NCI-H510A (cell line): ENCODE measurements around the gene CLRN3.

ENCODE experiments used
- DNase-seq: peaks from one replicate; lab custom pipeline; 2025; lab: John Stamatoyannopoulos, UW

CLRN3 gene

GRCh38 chr10:127919418-127920271 lies 26.9 kb upstream of the CLRN3 start:
- no peak for DNase-seq

- no peak for DNase-seq
Measured at GRCh38 chr10:127918572-127918971, 25.8 kb upstream of the CLRN3 start.

- no peak for DNase-seq
Measured at GRCh38 chr10:127916826-127917225, 24.1 kb upstream of the CLRN3 start.

GRCh38 chr10:127915324-127915723 lies 22.6 kb upstream of the CLRN3 start:
- DNase-seq, result no peak

GRCh38 chr10:127913368-127913759 lies 20.6 kb upstream of the CLRN3 start:
- no peak for DNase-seq

GRCh38 chr10:127912607-127913367 lies 20.0 kb upstream of the CLRN3 start:
- no peak for DNase-seq

GRCh38 chr10:127911867-127912257 lies 19.1 kb upstream of the CLRN3 start:
- DNase-seq, result no peak

- no peak for DNase-seq
Measured at GRCh38 chr10:127911218-127911866, 18.6 kb upstream of the CLRN3 start.

GRCh38 chr10:127910464-127910770 lies 17.7 kb upstream of the CLRN3 start:
- no peak for DNase-seq

GRCh38 chr10:127909716-127910463 lies 17.1 kb upstream of the CLRN3 start:
- no peak for DNase-seq

GRCh38 chr10:127908959-127909267 lies 16.2 kb upstream of the CLRN3 start:
- DNase-seq, result no peak

GRCh38 chr10:127908106-127908958 lies 15.6 kb upstream of the CLRN3 start:
- no peak for DNase-seq

- no peak for DNase-seq
Measured at GRCh38 chr10:127907411-127908105, 14.8 kb upstream of the CLRN3 start.

- DNase-seq, result no peak
Measured at GRCh38 chr10:127906548-127907377, 14.0 kb upstream of the CLRN3 start, which contains the start of gene PTPRE. TSS of gene PTPRE (plus strand) at chr10:127907103. CDS start at chr10:128040882, 133,779 bp downstream.

- DNase-seq, result no peak
Measured at GRCh38 chr10:127905848-127906261, 13.1 kb upstream of the CLRN3 start.

GRCh38 chr10:127905001-127905847 lies 12.5 kb upstream of the CLRN3 start:
- no peak for DNase-seq

GRCh38 chr10:127904311-127905000 lies 11.7 kb upstream of the CLRN3 start:
- no peak for DNase-seq

GRCh38 chr10:127903789-127904188 lies 11.0 kb upstream of the CLRN3 start:
- DNase-seq, result no peak
